Measurements from ENCODE around the gene TBCD.
"Not testable (repeated sequence)": the region's sequence is repeated elsewhere in the genome, so short reads cannot be mapped to it uniquely, and the experiment has no call there.

Gene TBCD

DNA sequence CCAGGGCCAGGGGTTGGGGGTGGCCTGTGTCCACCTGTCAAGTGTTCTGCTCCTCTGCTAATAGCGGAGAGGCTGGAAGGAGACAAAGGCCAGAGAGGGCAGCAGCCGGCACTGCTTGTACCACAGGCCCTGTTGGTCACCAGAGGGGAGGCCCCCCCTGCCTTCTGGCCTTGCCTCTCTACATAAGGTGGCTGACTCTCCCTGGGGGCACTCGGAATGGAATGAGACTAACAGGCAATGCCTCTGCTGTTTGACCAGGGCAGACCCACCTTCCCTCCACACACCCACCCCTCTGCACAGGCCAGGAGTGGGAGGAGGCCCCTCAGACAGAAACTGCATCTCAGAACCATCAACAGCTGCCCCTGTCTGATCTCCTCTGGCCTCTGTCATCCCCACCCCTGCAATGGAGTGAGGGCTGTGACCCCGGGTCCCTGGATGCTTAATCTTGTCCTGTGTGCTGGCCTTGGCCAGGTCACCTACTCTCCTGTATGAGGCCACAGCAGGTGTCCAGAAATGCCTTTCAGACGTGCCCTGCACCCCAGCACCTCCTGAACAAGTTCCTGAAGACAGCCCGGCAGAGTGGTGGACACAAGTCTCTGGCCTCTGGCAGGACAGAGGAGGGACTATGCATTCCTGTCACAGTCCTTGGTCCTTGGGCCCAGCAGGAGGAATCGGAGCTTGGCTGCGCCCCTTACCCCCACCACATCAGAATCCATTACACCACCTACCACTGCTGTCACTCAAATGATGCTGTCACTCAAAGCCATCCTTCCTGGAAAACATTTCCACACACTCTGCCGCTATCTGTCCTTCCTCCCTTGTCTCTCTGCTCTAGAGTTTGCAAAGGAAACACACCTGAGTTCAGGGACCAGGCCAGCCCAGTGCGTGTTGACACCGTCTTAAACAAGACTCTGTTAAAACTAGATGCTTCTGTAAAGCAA lies 195.5 kb downstream of the TBCD start:
- no peak for ATAC-seq (ENCODE audit: low read depth)
- no peaks in the 10 kb centered on the region for H3K27me3 Mint-ChIP-seq
- DNase-seq (ENCODE audit: low spot score in 2 of 2): no peak
- peaks cover 63% of the 10 kb centered on the region for H3K36me3 Mint-ChIP-seq
- H3K4me3 Mint-ChIP-seq: no peak overlapping the region
- H3K9me3 Mint-ChIP-seq: peaks cover 36% of the 10 kb centered on the region
- no peaks in the 10 kb centered on the region for H3K4me1 Mint-ChIP-seq
- no peak overlapping the region for H3K27ac Mint-ChIP-seq

DNA sequence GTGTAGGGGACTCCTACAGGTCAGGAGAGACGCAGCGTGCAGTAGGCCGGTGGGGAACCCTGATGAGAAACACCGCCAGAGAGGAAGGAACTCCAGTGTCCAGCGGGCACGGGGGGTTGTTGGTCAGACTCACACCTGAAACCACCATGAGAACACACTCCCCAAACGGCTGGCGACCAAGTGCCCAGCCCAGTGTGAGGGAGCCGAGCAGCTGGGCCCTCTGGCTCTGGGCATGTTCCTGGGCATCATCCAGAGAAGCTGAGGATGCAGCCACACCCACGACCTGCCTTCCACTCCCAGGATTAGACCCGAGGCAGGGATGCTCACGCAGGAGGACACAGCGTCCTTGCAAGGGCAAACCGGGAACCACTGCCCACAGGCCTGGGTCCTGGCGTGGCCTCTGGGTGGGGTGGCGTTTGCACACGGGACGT lies 196.2 kb downstream of the TBCD start:
- ATAC-seq (ENCODE audit: low read depth) (no peak), DNase-seq (ENCODE audit: low spot score in 2 of 2) (no peak)
- Mint-ChIP-seq H3K36me3 (peaks cover 63% of the 10 kb centered on the region), H3K9me3 (peaks cover 42% of the 10 kb centered on the region), H3K27me3 (no peaks in the 10 kb centered on the region), H3K4me1 (no peaks in the 10 kb centered on the region), H3K27ac (no peak overlapping the region), H3K4me3 (no peak overlapping the region)

DNA sequence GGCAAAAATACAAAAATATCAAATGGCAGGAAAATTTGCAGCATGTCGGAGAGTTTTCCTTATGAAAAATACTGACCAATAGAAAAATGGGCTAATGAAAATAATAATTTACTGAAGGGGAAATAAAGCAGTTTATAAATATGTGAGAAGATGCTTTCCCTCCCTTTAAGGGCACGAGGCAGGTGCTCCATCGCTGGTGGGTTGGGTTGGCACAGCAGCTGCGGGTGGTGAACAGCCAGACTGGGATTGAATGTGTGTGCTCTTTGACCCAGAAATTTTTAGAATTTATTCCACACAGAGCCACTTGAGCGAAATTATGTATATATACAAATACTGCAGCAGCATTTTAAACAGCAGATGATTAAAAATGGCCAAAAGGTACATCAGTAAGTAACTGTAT lies 197.1 kb downstream of the TBCD start:
- Mint-ChIP-seq H3K4me1 (no peaks in the 10 kb centered on the region), H3K27ac (no peak overlapping the region), H3K4me3 (no peak overlapping the region), H3K9me3 (peaks cover 45% of the 10 kb centered on the region), H3K27me3 (no peaks in the 10 kb centered on the region), H3K36me3 (peaks cover 58% of the 10 kb centered on the region)
- no peak for DNase-seq (ENCODE audit: low spot score in 2 of 2)
- no peak for ATAC-seq (ENCODE audit: low read depth)

- H3K27me3 Mint-ChIP-seq: no peaks in the 10 kb centered on the region
- H3K4me1 Mint-ChIP-seq: no peaks in the 10 kb centered on the region
- DNase-seq (ENCODE audit: low spot score in 2 of 2) (no peak), ATAC-seq (ENCODE audit: low read depth) (no peak)
- H3K27ac Mint-ChIP-seq: no peak overlapping the region
- H3K4me3 Mint-ChIP-seq: no peak overlapping the region
- H3K9me3 Mint-ChIP-seq: peaks cover 45% of the 10 kb centered on the region
- H3K36me3 Mint-ChIP-seq: peaks cover 57% of the 10 kb centered on the region
Observed at GRCh38 chr17:82949361-82949760, 197.5 kb downstream of the TBCD start.

- Mint-ChIP-seq H3K27ac (no peak overlapping the region), H3K4me3 (no peak overlapping the region), H3K9me3 (peaks cover 40% of the 10 kb centered on the region), H3K36me3 (peaks cover 57% of the 10 kb centered on the region), H3K4me1 (no peaks in the 10 kb centered on the region), H3K27me3 (no peaks in the 10 kb centered on the region)
- DNase-seq (ENCODE audit: low spot score in 2 of 2) (no peak), ATAC-seq (ENCODE audit: low read depth) (no peak)
Observed at GRCh38 chr17:82949984-82950383, 198.1 kb downstream of the TBCD start.

DNA sequence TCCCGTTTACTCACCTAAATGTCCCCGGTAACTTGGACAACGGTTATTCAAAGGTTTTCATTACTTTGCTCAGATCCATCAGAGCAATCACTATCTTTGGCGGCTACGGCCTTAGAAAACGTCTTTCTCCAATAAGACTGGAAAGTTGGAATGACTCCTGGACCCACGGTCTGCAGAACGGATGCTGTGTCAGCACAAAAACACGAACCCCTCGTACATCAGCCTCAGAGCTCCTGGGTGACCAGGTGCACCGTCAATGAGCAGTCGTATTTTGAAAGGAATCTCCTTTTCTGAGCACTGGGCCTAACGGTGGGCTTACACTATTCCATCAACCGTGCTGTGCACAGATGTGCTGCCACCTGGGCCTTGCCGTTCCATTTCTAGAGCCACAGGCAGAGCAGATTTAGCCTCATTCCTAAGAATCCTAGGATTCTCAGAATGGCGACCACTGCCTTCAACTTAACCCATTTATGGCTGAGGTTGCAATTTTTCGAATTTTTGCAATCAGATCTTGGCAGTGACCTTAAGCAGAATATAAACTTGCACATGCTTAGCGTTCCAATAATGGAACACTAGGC lies 198.7 kb downstream of the TBCD start:
- Mint-ChIP-seq H3K9me3 (peaks cover 36% of the 10 kb centered on the region), H3K27ac (no peak overlapping the region), H3K27me3 (no peaks in the 10 kb centered on the region), H3K4me3 (no peak overlapping the region), H3K4me1 (no peaks in the 10 kb centered on the region), H3K36me3 (peaks cover 51% of the 10 kb centered on the region)
- DNase-seq (ENCODE audit: low spot score in 2 of 2) (no peak), ATAC-seq (ENCODE audit: low read depth) (no peak)

GRCh38 chr17:82952019-82952418 lies 200.2 kb downstream of the TBCD start:
- H3K9me3 Mint-ChIP-seq: peaks cover 28% of the 10 kb centered on the region
- ATAC-seq (ENCODE audit: low read depth): no peak
- H3K4me3 Mint-ChIP-seq: no peak overlapping the region
- H3K4me1 Mint-ChIP-seq: no peaks in the 10 kb centered on the region
- H3K27ac Mint-ChIP-seq: no peak overlapping the region
- H3K27me3 Mint-ChIP-seq: no peaks in the 10 kb centered on the region
- H3K36me3 Mint-ChIP-seq: peaks cover 42% of the 10 kb centered on the region
- no peak for DNase-seq (ENCODE audit: low spot score in 2 of 2)

- not testable (repeated sequence) for H3K4me1 Mint-ChIP-seq; ATAC-seq (ENCODE audit: low read depth); H3K4me3 Mint-ChIP-seq; DNase-seq (ENCODE audit: low spot score in 2 of 2); H3K27ac Mint-ChIP-seq; H3K27me3 Mint-ChIP-seq
- H3K36me3 Mint-ChIP-seq: peaks cover 28% of the 10 kb centered on the region
- H3K9me3 Mint-ChIP-seq: peaks cover 19% of the 10 kb centered on the region
Observed at GRCh38 chr17:82955106-82955505, 203.2 kb downstream of the TBCD start.

DNA sequence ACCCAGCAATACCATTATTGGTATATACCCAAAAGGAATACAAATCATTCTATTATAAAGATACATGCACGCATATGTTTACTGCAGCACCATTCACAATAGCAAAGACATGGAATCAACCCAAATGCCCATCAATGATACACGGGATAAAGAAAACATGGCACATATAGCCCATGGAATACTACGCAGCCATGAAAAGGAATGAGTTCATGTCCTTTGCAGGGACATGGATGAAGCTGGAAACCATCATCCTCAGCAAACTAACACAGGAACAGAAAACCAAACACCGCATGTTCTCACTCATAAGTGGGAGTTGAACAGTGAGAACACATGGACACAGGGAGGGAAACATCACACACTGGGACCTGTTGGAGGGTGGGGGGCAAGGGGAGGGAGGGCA lies 203.8 kb downstream of the TBCD start:
- not testable (repeated sequence) for H3K27ac Mint-ChIP-seq
- peaks cover 27% of the 10 kb centered on the region for H3K36me3 Mint-ChIP-seq

DNA sequence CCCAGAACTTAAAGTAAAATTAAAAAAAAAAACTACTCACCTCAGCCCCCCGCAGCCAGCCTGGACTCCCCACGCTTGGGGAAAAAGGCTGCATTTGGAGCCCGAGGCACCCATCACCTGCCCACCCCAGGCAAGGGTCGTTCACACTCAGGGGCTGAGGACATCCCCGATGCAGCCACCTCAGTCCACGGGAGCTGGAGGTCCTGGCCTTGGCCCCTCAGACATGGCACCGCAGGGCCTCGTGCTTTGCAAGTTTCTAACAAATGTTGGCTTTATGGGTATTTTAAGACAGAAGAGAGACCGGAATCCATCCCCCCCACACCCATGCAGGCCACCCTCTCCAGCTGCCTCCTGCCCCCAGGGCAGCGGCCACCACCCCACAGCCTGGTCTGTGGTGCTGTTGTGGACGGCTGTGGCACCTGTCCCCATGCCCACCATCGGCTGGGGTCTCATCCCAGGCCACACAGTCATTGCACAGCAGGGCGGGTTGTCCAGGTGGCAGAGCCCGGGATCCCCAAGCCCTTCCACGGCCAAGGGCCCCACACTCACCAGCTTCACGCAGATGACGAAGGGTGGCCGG lies 204.4 kb downstream of the TBCD start:
- Mint-ChIP-seq H3K4me1 (no peaks in the 10 kb centered on the region), H3K4me3 (no peak overlapping the region), H3K27me3 (no peaks in the 10 kb centered on the region), H3K9me3 (peaks cover 17% of the 10 kb centered on the region), H3K27ac (no peak overlapping the region), H3K36me3 (peaks cover 27% of the 10 kb centered on the region)
- DNase-seq (ENCODE audit: low spot score in 2 of 2) (no peak), ATAC-seq (ENCODE audit: low read depth) (no peak)

More for the DNA sequence above, 203.8 kb downstream of the TBCD start:
- not testable (repeated sequence) for H3K4me3 Mint-ChIP-seq; H3K4me1 Mint-ChIP-seq; ATAC-seq (ENCODE audit: low read depth); DNase-seq (ENCODE audit: low spot score in 2 of 2); H3K27me3 Mint-ChIP-seq
- peaks cover 17% of the 10 kb centered on the region for H3K9me3 Mint-ChIP-seq

GRCh38 chr17:82956726-82957468 lies 205.0 kb downstream of the TBCD start:
- H3K9me3 Mint-ChIP-seq: peaks cover 16% of the 10 kb centered on the region
- H3K27me3 Mint-ChIP-seq: no peaks in the 10 kb centered on the region
- H3K36me3 Mint-ChIP-seq: peaks cover 23% of the 10 kb centered on the region
- DNase-seq (ENCODE audit: low spot score in 2 of 2): no peak
- H3K4me1 Mint-ChIP-seq: no peaks in the 10 kb centered on the region
- no peak overlapping the region for H3K27ac Mint-ChIP-seq
- no peak overlapping the region for H3K4me3 Mint-ChIP-seq
- no peak for ATAC-seq (ENCODE audit: low read depth)

DNA sequence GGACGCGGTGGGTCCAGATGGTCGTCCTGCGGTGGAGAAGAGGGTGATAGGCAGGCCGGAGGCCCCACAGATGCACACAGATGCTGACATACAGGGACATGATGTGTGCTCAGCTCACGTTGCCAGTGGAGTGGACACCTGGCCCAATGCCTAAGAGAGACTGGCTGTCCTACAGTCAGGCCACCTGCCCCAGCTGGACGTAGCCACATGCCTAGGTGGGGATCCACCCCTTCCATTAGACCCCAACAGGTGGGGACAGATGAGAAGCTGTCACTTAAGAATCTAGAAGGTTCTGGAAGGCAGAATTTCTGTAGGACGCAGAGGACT lies 205.6 kb downstream of the TBCD start:
- no peak for DNase-seq (ENCODE audit: low spot score in 2 of 2)
- Mint-ChIP-seq H3K36me3 (peaks cover 23% of the 10 kb centered on the region), H3K27me3 (no peaks in the 10 kb centered on the region), H3K4me1 (no peaks in the 10 kb centered on the region), H3K27ac (no peak overlapping the region), H3K4me3 (no peak overlapping the region), H3K9me3 (peaks cover 16% of the 10 kb centered on the region)
- no peak for ATAC-seq (ENCODE audit: low read depth)

DNA sequence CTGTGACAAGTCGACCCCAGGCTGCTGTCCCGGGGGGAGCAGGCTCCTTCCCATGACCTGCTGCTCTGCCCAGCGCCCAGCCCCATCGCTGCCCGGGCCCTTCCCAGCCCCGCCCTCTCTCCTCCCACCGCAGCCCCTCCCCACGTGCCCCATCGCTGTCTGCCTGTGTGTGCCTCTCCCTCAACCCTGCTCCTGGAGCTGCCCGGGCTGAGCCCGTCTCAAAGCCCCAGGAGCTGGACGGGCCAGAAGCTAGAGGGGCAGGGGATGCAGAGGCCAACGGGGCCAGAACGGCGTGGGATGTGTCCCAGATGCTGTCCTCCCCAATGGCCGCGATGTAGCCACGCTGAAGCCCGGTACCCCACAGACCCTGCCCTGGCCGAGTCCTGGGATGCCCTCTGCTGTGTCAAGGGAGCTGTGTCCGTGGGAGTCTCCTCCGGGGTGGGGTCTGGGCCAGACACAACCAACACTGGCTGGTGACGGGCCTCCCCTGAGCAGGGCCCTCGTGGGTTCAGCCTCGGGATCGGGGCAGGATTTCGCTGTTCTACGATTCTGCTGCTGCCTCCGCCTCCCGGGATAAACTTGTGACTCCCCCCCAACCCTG lies 206.2 kb downstream of the TBCD start:
- no peak for DNase-seq (ENCODE audit: low spot score in 2 of 2)
- H3K36me3 Mint-ChIP-seq: peaks cover 17% of the 10 kb centered on the region
- peaks cover 10% of the 10 kb centered on the region for H3K9me3 Mint-ChIP-seq
- H3K4me1 Mint-ChIP-seq: no peaks in the 10 kb centered on the region
- H3K4me3 Mint-ChIP-seq: no peak overlapping the region
- no peaks in the 10 kb centered on the region for H3K27me3 Mint-ChIP-seq
- H3K27ac Mint-ChIP-seq: no peak overlapping the region
- no peak for ATAC-seq (ENCODE audit: low read depth)

Measured in memory B cell (primary cell).